ENCODE data around the gene PCNX1.

The PCNX1 gene

DNA sequence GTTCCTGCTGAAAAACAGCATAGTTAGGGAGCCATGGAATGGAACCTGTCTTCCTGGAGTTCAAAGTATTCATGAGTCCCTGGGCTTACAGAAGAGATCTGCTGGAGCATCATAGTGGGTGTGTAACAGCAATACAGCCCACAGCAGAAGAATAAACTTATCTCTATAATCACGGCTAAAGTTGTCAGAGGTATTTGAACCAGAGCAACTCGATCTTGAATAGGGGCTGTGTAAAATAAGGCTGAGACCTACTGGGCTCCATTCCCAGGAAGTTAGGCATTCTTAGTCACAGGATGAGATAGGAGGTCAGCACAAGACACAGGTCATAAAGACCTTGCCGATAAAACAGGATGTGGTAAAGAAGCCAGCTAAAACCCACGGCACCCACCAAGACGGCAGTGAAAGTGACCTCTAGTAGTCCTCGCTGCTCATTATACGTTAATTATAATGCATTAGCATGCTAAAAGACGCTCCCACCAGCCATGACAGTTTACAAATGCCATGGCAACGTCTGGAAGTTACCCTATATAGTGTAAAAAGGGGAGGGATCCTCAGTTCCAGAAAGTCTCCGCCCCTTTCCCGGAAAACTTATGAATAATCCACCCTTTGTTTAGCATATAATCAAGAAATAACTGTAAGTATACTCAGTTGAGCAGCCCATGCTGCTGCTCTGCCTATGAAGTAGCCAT lies 223.4 kb downstream of the PCNX1 start (continued):
- TF ChIP-seq, protein P1, sequence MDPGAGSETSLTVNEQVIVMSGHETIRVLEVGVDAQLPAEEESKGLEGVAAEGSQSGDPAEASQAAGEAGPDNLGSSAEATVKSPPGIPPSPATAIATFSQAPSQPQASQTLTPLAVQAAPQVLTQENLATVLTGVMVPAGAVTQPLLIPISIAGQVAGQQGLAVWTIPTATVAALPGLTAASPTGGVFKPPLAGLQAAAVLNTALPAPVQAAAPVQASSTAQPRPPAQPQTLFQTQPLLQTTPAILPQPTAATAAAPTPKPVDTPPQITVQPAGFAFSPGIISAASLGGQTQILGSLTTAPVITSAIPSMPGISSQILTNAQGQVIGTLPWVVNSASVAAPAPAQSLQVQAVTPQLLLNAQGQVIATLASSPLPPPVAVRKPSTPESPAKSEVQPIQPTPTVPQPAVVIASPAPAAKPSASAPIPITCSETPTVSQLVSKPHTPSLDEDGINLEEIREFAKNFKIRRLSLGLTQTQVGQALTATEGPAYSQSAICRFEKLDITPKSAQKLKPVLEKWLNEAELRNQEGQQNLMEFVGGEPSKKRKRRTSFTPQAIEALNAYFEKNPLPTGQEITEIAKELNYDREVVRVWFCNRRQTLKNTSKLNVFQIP (CRISPR knock-in tag; IDR thresholded peaks at IDR 0.05; ENCODE audit: borderline replicate concordance, low read depth), result no peak
- TF ChIP-seq ESRRG (CRISPR knock-in tag; IDR thresholded peaks at IDR 0.05), result no peak
- TF ChIP-seq PPARA (CRISPR knock-in tag; IDR thresholded peaks at IDR 0.05; ENCODE audit: borderline replicate concordance), result no peak
- no peak for TF ChIP-seq OSR1 (CRISPR knock-in tag; IDR thresholded peaks at IDR 0.05)
- TF ChIP-seq, protein P2, sequence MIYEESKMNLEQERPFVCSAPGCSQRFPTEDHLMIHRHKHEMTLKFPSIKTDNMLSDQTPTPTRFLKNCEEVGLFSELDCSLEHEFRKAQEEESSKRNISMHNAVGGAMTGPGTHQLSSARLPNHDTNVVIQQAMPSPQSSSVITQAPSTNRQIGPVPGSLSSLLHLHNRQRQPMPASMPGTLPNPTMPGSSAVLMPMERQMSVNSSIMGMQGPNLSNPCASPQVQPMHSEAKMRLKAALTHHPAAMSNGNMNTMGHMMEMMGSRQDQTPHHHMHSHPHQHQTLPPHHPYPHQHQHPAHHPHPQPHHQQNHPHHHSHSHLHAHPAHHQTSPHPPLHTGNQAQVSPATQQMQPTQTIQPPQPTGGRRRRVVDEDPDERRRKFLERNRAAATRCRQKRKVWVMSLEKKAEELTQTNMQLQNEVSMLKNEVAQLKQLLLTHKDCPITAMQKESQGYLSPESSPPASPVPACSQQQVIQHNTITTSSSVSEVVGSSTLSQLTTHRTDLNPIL (CRISPR knock-in tag; IDR thresholded peaks at IDR 0.05; ENCODE audit: low read depth), result no peak
- no peak for TF ChIP-seq ZNF565 (CRISPR knock-in tag; conservative IDR thresholded peaks at IDR 0.05; ENCODE audit: low read depth)

DNA sequence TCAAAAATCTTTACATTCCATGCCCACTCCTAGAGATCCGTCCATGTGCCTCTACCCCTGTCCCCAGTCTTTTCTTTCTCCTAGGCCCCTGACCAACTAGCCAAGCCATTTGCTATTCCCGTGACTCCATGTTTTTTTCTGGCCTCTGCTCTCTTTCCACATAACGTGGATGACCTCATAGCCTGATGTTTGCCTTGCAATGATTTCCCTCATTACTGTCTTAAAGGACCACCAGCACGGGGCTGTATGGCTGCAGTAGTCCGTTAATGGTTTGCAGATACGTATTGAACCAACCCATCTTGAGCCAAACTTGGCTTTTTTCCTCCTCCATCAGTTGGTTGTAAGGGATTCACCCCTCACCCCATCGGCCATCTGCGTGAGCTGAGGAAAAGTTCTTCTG lies 226.0 kb downstream of the PCNX1 start:
- no peak for TF ChIP-seq ESRRG (CRISPR knock-in tag; IDR thresholded peaks at IDR 0.05)
- no peak for ATAC-seq

DNA sequence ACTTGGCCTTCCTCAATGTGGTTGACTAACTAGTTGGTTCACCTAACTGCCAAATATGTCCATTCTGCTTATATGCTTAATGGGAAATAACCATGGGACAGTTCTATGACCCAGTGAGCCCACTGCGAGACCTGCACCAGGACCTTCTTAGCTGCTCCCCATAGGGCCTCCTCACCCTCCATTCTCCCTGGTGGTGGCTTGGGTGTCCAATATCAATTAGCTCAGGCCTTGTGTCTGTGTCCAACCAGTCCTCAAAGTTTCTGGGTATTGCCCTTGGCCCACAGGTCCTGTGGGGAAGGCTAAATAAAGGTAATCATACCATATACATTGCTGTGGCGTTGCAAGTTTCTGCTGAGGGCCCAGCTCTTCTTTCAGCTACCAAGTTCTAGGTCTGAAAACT lies 228.2 kb downstream of the PCNX1 start:
- TF ChIP-seq OSR1 (CRISPR knock-in tag; IDR thresholded peaks at IDR 0.05) (no peak), TOX (CRISPR knock-in tag; IDR thresholded peaks at IDR 0.05; ENCODE audit: borderline replicate concordance) (no peak), ESRRG (CRISPR knock-in tag; IDR thresholded peaks at IDR 0.05) (no peak), SNAI2 (CRISPR knock-in tag; IDR thresholded peaks at IDR 0.05) (no peak), ZNF565 (CRISPR knock-in tag; conservative IDR thresholded peaks at IDR 0.05; ENCODE audit: low read depth) (no peak), TCF4 (CRISPR knock-in tag; IDR thresholded peaks at IDR 0.05; ENCODE audit: borderline replicate concordance) (no peak), RARB (CRISPR knock-in tag; IDR thresholded peaks at IDR 0.05) (no peak), ZFP30 (CRISPR knock-in tag; IDR thresholded peaks at IDR 0.05) (no peak), GLIS3 (CRISPR knock-in tag; IDR thresholded peaks at IDR 0.05) (no peak), ZNF70 (CRISPR knock-in tag; IDR thresholded peaks at IDR 0.05) (no peak)
- TF ChIP-seq, protein P2 (CRISPR knock-in tag; IDR thresholded peaks at IDR 0.05; ENCODE audit: low read depth), result no peak
- TF ChIP-seq, protein P1 (CRISPR knock-in tag; IDR thresholded peaks at IDR 0.05; ENCODE audit: borderline replicate concordance, low read depth), result no peak
- TF ChIP-seq, protein P3, sequence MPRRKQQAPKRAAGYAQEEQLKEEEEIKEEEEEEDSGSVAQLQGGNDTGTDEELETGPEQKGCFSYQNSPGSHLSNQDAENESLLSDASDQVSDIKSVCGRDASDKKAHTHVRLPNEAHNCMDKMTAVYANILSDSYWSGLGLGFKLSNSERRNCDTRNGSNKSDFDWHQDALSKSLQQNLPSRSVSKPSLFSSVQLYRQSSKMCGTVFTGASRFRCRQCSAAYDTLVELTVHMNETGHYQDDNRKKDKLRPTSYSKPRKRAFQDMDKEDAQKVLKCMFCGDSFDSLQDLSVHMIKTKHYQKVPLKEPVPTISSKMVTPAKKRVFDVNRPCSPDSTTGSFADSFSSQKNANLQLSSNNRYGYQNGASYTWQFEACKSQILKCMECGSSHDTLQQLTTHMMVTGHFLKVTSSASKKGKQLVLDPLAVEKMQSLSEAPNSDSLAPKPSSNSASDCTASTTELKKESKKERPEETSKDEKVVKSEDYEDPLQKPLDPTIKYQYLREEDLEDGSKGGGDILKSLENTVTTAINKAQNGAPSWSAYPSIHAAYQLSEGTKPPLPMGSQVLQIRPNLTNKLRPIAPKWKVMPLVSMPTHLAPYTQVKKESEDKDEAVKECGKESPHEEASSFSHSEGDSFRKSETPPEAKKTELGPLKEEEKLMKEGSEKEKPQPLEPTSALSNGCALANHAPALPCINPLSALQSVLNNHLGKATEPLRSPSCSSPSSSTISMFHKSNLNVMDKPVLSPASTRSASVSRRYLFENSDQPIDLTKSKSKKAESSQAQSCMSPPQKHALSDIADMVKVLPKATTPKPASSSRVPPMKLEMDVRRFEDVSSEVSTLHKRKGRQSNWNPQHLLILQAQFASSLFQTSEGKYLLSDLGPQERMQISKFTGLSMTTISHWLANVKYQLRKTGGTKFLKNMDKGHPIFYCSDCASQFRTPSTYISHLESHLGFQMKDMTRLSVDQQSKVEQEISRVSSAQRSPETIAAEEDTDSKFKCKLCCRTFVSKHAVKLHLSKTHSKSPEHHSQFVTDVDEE (CRISPR knock-in tag; IDR thresholded peaks at IDR 0.05), result no peak
- no peak for ATAC-seq

DNA sequence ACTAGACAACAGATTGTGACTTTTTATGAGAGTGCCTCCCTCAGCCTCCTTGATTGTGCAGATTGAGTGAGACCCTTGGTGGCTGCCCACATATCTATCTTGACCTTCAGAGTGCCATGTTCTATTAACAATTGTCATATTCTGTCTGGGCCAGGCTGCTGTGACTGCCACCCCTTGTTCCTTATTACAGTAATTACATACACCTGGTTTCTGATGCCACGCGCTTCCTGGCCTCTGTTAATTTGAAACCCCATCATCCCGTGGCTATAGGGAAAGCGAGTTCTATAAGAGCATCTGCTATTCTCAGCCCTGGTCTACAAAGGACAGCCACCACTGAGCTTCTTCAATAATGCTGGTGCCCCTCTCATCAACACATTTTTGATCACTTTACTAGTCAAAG lies 228.7 kb downstream of the PCNX1 start:
- ATAC-seq, result no peak
- no peak for TF ChIP-seq ARNTL (CRISPR knock-in tag; IDR thresholded peaks at IDR 0.05; ENCODE audit: borderline replicate concordance, low read depth)
- TF ChIP-seq GLIS3 (CRISPR knock-in tag; IDR thresholded peaks at IDR 0.05), result no peak
- no peak for TF ChIP-seq OSR1 (CRISPR knock-in tag; IDR thresholded peaks at IDR 0.05)
- no peak for TF ChIP-seq CSDC2 (CRISPR knock-in tag; IDR thresholded peaks at IDR 0.05)
- no peak for TF ChIP-seq BACH2 (CRISPR knock-in tag; IDR thresholded peaks at IDR 0.05; ENCODE audit: borderline replicate concordance)
- TF ChIP-seq TOX (CRISPR knock-in tag; IDR thresholded peaks at IDR 0.05; ENCODE audit: borderline replicate concordance), result no peak
- TF ChIP-seq, protein P2 (CRISPR knock-in tag; IDR thresholded peaks at IDR 0.05; ENCODE audit: low read depth), result no peak
- TF ChIP-seq, protein P4, sequence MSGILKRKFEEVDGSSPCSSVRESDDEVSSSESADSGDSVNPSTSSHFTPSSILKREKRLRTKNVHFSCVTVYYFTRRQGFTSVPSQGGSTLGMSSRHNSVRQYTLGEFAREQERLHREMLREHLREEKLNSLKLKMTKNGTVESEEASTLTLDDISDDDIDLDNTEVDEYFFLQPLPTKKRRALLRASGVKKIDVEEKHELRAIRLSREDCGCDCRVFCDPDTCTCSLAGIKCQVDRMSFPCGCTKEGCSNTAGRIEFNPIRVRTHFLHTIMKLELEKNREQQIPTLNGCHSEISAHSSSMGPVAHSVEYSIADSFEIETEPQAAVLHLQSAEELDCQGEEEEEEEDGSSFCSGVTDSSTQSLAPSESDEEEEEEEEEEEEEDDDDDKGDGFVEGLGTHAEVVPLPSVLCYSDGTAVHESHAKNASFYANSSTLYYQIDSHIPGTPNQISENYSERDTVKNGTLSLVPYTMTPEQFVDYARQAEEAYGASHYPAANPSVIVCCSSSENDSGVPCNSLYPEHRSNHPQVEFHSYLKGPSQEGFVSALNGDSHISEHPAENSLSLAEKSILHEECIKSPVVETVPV (CRISPR knock-in tag; IDR thresholded peaks at IDR 0.05), result no peak
- TF ChIP-seq ZFP30 (CRISPR knock-in tag; IDR thresholded peaks at IDR 0.05), result no peak
- no peak for TF ChIP-seq ZNF8 (CRISPR knock-in tag; IDR thresholded peaks at IDR 0.05)
- no peak for TF ChIP-seq SNAI2 (CRISPR knock-in tag; IDR thresholded peaks at IDR 0.05)
- TF ChIP-seq ZNF565 (CRISPR knock-in tag; conservative IDR thresholded peaks at IDR 0.05; ENCODE audit: low read depth), result no peak
- TF ChIP-seq, protein P3 (CRISPR knock-in tag; IDR thresholded peaks at IDR 0.05), result no peak
- no peak for TF ChIP-seq TCF4 (CRISPR knock-in tag; IDR thresholded peaks at IDR 0.05; ENCODE audit: borderline replicate concordance)

Measured in SK-N-SH treated with all-trans-retinoic acid at 6 μM for 48 hours (cell line).